Stimulated activated CD4-positive, alpha-beta T cell treated with anti-CD3 and anti-CD28 coated beads, Interleukin-2, amount 100 ng/mL, for 48 hours (primary cell): ENCODE measurements around the gene MTIF3.
"Not testable (repeated sequence)": the region's sequence is repeated elsewhere in the genome, so short reads cannot be mapped to it uniquely, and the experiment has no call there.

Experiments used
- DNase-seq, 2 donors: peaks; one replicate each; pipeline ENCODE4 v3.0.0-alpha.2; 2020

The MTIF3 gene

DNA sequence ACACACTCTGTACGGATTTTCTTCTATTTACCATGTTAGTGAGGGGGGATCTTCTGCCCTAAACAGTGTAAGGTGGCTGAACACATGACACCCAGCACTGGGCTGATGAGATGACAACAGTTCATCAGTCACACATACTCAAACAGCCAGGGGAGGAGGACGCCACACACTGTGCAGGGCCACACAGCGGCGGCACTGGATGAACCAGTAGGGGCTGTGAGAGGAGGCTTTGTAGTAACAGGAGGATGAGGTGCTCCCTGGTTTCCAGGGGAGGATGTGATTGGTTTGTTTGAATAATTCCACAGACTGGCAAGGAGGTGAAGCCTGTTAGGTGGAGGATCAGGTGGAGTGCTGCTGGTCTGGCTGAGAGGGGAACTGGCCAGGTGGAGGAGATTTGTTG is 42.3 kb downstream of the MTIF3 start:
- no peak for DNase-seq

- DNase-seq, result peak in 1 of 2 donors; percentile 13
These were observed 44.0 kb downstream of the MTIF3 start for GRCh38 chr13:27406178-27406939.

DNA sequence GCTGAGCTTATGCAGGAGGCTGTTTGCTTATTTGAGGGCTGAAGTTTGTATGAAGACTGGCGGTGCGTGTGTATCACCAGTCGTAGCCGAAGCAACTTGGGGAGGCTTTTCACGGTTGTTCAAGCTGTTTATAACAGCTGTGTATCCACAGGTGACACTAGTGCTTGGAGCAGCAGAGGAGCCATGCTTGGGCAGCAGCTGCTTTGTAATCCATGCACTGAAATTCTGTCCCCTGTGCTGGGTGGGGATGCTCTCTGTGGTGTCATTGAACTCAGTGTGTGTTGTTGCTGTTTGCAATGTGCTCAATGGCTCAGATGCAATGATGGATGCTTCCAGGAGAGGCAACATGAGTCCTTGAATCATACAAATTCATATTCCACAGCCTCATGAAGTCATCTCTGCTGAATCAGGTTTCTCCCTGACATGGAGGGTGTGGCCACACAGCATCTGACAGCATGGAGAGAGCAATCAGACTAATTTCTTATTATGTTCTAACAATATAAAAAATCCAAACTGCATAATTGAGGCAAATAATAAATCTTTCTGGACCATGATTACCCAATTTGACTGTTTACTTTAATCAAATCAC is 44.7 kb downstream of the MTIF3 start:
- no peak for DNase-seq

- no peak for DNase-seq
These were observed 45.7 kb downstream of the MTIF3 start for GRCh38 chr13:27404680-27405079.

DNA sequence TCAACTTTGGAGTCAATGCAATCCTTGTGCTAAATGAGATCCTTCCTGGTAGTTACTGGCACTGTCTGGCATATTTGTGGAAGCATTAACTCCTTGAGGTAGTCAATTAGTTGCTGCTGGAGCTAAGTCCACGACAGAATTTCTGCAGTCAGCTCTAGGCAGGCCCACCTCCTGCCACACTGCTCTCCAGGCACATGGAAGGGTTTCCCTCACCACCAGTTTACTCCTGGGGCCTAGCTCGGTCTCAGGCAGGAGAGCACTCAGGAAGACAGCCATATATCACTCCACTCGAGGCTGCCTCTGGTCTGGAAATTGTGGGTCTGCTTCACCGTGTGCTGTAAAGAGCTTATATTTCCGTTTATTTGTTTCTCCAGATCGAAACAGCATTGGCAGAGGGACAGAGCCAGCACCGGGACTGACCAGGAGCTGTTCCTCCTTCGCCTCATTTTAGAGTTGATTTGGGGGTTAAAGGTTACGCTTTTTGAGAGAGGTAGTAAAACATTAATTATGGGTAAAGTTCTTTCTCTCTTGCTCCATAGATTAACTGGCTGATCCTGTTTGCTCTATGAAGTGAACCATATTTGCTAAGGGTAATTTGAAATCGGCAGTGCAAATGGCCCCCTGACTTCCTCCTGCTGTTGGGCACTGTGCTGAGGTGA is 46.5 kb downstream of the MTIF3 start:
- no peak for DNase-seq

- DNase-seq, result no peak
These were observed 47.1 kb downstream of the MTIF3 start for GRCh38 chr13:27403203-27403678.

GRCh38 chr13:27401210-27401609 is 49.2 kb downstream of the MTIF3 start:
- DNase-seq, result no peak

- DNase-seq, result not testable (repeated sequence)
These were observed 50.0 kb downstream of the MTIF3 start for GRCh38 chr13:27400405-27400804.

- DNase-seq, result no peak
These were observed 52.0 kb downstream of the MTIF3 start for GRCh38 chr13:27398360-27398759.

- no peak for DNase-seq
These were observed 54.0 kb downstream of the MTIF3 start for GRCh38 chr13:27396252-27396846.

- no peak for DNase-seq
These were observed 55.3 kb downstream of the MTIF3 start for GRCh38 chr13:27395007-27395510.

DNA sequence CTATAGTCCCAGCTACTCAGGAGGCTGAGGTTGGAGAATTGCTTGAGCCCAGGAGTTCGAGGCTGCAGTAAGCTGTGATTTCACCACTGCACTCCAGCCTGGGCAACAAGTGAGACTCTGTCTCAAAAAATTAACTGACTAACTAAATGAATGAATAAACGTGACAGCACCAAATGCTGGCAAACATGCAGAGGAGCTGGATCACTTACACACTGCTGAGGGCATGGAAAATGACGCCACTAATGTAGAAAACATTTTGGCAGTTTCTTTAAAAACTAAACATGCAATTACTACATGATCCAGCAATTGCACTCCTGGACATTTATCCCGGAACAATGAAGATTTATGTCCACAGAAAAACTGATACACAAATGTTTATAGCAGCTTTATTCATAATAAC is 57.3 kb downstream of the MTIF3 start:
- DNase-seq, result no peak

DNA sequence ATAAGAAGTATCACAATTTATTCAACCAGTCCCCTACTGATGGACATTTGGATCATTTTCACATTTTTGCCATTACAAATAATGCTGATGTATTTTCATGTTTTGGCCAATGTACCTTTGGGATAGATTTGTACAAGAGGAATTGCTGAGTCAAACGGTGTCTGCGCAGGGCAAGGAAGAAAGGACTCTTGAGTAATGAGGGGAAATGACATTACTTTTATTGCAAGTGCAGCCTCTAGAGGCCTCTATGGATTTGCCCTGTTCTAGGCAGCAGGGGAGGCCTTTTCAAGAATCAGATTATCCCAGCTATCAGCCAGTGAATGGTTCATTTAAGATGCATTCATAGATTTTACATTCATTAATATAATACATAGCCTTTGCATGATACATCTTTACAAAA is 58.9 kb downstream of the MTIF3 start:
- DNase-seq, result no peak

- DNase-seq, result no peak
These were observed 60.5 kb downstream of the MTIF3 start for GRCh38 chr13:27389891-27390290.

DNA sequence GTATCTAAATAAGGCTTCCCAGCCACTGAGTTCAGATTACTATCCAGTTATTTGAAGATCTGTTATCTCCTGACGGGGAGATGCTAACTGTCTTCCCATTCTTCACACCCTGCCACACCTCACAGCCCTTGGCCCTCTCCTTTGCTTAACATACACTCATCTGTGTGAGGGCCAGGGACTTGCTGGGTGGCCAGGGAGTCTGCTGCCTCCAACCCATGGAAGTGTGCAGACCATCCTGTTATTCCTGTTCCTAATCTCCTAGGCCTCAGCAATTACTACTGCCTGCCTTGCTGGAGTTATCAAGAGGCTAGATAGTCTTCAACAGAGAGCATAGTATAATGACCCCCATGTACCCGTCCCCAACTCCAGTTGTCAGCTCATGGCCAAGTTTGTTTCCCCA is 62.1 kb downstream of the MTIF3 start:
- DNase-seq, result no peak
